GM20000 (cell line): ENCODE results near the gene SRCIN1.

Source experiments
- DNase-seq: peaks from one replicate; pipeline ENCODE4 v3.0.0; 2012; ENCODE audit warnings: low spot score
- CTCF ChIP-seq: IDR thresholded peaks from 2 replicates; pipeline ENCODE4 v1.5.1; 2012; ENCODE audit warnings: mild to moderate bottlenecking, control low read depth; ENCODE audit errors: extremely low read depth, missing control alignments

Gene SRCIN1

GRCh38 chr17:38600906-38601305 lies 4.8 kb downstream of the SRCIN1 start:
- no peak for TF ChIP-seq CTCF
- no peak for DNase-seq

DNA sequence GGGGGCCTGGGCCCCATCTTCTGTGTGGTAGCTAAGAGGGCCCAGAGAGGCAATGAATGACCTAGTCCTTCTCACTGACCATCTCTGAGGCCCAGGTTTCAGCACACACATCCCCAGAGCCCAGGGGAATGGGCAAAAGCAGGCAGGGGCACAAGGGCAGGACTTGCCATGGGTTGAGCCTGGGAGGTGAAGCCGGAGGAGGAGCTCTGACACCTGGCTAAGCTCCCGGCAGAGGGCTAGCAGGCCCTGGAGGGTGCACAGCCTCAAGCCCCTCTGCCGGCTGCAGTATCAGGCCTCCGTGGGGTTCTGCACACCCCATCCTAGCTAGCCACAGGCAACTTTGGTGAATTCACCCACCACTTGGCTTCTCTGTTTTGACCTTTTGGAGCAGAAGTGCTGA lies 5.3 kb downstream of the SRCIN1 start:
- DNase-seq, result no peak
- TF ChIP-seq CTCF, result no peak

DNA sequence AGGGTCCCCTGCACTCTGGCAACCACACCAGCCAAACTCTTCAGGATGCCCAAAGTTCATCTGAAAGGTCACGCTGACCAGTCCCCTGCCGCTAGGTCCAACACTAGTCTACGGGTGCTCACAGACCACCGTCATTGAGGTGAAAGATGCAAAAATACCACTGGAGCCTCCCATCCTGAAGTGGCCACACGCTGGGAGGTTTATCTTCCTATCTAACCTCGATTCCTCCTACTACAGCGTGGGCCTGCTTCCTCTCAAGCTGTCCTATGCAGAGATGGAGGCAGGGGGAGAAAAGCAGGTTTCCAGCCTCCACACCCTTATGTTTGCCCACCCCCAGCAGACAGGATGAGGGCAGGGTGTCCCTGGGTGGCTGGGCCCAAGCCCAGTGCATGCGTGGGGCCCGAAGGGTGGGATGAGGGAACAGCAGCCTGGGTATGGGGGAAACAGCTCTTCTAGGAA lies 6.3 kb downstream of the SRCIN1 start:
- DNase-seq, result no peak
- no peak for TF ChIP-seq CTCF

- TF ChIP-seq CTCF, result no peak
- DNase-seq, result no peak
These were observed 6.8 kb downstream of the SRCIN1 start for GRCh38 chr17:38598995-38599394.

DNA sequence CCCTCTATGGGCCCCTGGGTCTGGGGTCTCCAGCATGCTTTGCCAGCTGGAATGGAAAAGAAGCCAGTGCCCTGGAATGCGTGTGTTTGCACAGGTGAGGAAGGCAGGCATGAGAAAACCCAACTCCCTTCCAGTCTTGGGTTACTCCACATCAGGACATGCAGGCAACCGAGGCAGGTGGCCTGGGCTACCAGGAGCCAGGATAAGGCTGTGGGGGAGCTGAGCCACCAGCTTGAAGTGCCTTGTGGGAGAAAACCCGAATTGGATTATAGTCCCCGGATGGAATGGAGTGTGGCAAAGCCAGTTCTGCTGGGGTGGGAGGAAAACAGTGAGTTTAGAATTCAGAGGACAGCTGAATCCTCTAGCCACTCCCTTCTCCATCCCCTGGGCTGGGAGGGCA lies 7.2 kb downstream of the SRCIN1 start:
- DNase-seq, result no peak
- TF ChIP-seq CTCF, result no peak

- no peak for DNase-seq
- TF ChIP-seq CTCF, result no peak
These were observed 8.4 kb downstream of the SRCIN1 start for GRCh38 chr17:38597375-38597774.

- no peak for TF ChIP-seq CTCF
- DNase-seq, result no peak
These were observed 9.1 kb downstream of the SRCIN1 start for GRCh38 chr17:38596651-38597050.

GRCh38 chr17:38595892-38596291 lies 9.9 kb downstream of the SRCIN1 start:
- DNase-seq, result no peak
- TF ChIP-seq CTCF, result no peak
